SK-N-SH treated with all-trans-retinoic acid at 6 μM for 48 hours (cell line): Measurements from ENCODE around the gene RAB7B.

Experiments used
- ATAC-seq: fragments of 200-7000 bp; cut with Tn5 transposase; 3 replicates; pipeline ENCODE4 v1.9.1; 2020; ENCODE audit warnings: mild to moderate bottlenecking, moderate library complexity
- ARNTL ChIP-seq: fragments of 450-650 bp; formaldehyde crosslinking; IDR thresholded peaks from 2 replicates; pipeline ENCODE4 v1.5.0; 2020; ENCODE audit warnings: low read depth, mild to moderate bottlenecking, moderate library complexity, borderline replicate concordance
- BACH2 ChIP-seq: fragments of 250-450 bp; sonication (Bioruptor Pico); IDR thresholded peaks from 2 replicates; pipeline ENCODE4 v1.9.0; 2021; ENCODE audit warnings: mild to moderate bottlenecking, borderline replicate concordance
- CSDC2 ChIP-seq: fragments of 250-450 bp; sonication (Bioruptor Pico); IDR thresholded peaks from 2 replicates; pipeline ENCODE4 v1.5.0; 2020; ENCODE audit warnings: mild to moderate bottlenecking, moderate library complexity
- ESRRG ChIP-seq: fragments of 250-450 bp; sonication (Bioruptor Pico); IDR thresholded peaks from 2 replicates; pipeline ENCODE4 v1.6.1; 2021; ENCODE audit warnings: mild to moderate bottlenecking
- ISL1 ChIP-seq: fragments of 250-450 bp; sonication (Bioruptor Pico); IDR thresholded peaks from 2 replicates; pipeline ENCODE4 v2.1.2; 2022; ENCODE audit warnings: mild to moderate bottlenecking, moderate library complexity
- OSR1 ChIP-seq: fragments of 250-450 bp; sonication (Bioruptor Pico); IDR thresholded peaks from 2 replicates; pipeline ENCODE4 v1.8.0; 2022; ENCODE audit warnings: moderate library complexity, mild to moderate bottlenecking, inconsistent platforms
- PPARA ChIP-seq: fragments of 250-450 bp; sonication (Bioruptor Pico); IDR thresholded peaks from 2 replicates; pipeline ENCODE4 v1.5.0; 2020; ENCODE audit warnings: mild to moderate bottlenecking, borderline replicate concordance
- RARB ChIP-seq: fragments of 250-450 bp; sonication (Bioruptor Pico); IDR thresholded peaks from 2 replicates; pipeline ENCODE4 v1.8.0; 2021; ENCODE audit warnings: mild to moderate bottlenecking, moderate library complexity
- SNAI2 ChIP-seq: fragments of 250-450 bp; sonication (Bioruptor Pico); IDR thresholded peaks from 2 replicates; pipeline ENCODE4 v1.5.0; 2020; ENCODE audit warnings: mild to moderate bottlenecking, moderate library complexity
- TCF4 ChIP-seq: fragments of 250-450 bp; sonication (Bioruptor Pico); IDR thresholded peaks from 2 replicates; pipeline ENCODE4 v1.8.0; 2021; ENCODE audit warnings: mild to moderate bottlenecking, moderate library complexity, borderline replicate concordance
- TOX ChIP-seq: fragments of 250-450 bp; sonication (Bioruptor Pico); IDR thresholded peaks from 2 replicates; pipeline ENCODE4 v1.8.0; 2021; ENCODE audit warnings: mild to moderate bottlenecking, moderate library complexity, borderline replicate concordance
- ZC3H10 ChIP-seq: fragments of 250-450 bp; sonication (Bioruptor Pico); IDR thresholded peaks from 2 replicates; pipeline ENCODE4 v1.5.1; 2021; ENCODE audit warnings: mild to moderate bottlenecking, moderate library complexity
- ZFP3 ChIP-seq: fragments of 250-450 bp; sonication (Bioruptor Pico); IDR thresholded peaks from 2 replicates; pipeline ENCODE4 v1.5.0; 2020; ENCODE audit warnings: mild to moderate bottlenecking, moderate library complexity
- ZNF70 ChIP-seq: fragments of 450-650 bp; formaldehyde crosslinking; IDR thresholded peaks from 2 replicates; pipeline ENCODE4 v1.5.0; 2020; ENCODE audit warnings: mild to moderate bottlenecking, moderate library complexity
- ZNF8 ChIP-seq: fragments of 450-650 bp; formaldehyde crosslinking; IDR thresholded peaks from 2 replicates; pipeline ENCODE4 v1.5.0; 2020; ENCODE audit warnings: mild to moderate bottlenecking, moderate library complexity
- TF ChIP-seq, protein P1 (sequence below): fragments of 250-450 bp; sonication (Bioruptor Pico); IDR thresholded peaks from 2 replicates; pipeline ENCODE4 v1.5.0; 2020; ENCODE audit warnings: mild to moderate bottlenecking, moderate library complexity
- TF ChIP-seq, protein P2 (sequence below): fragments of 250-450 bp; sonication (Bioruptor Pico); IDR thresholded peaks from 2 replicates; pipeline ENCODE4 v1.5.1; 2021; ENCODE audit warnings: mild to moderate bottlenecking, moderate library complexity
- TF ChIP-seq, protein P3 (sequence below): fragments of 250-450 bp; sonication (Bioruptor Pico); IDR thresholded peaks from 2 replicates; pipeline ENCODE4 v1.5.1; 2020; ENCODE audit warnings: low read depth, mild to moderate bottlenecking, moderate library complexity
- TF ChIP-seq, protein P4 (sequence below): fragments of 250-450 bp; sonication (Bioruptor Pico); IDR thresholded peaks from 2 replicates; pipeline ENCODE4 v1.8.0; 2021; ENCODE audit warnings: low read depth, mild to moderate bottlenecking, moderate library complexity, borderline replicate concordance
- TF ChIP-seq, protein P5 (sequence below): fragments of 250-450 bp; sonication (Bioruptor Pico); IDR thresholded peaks from 2 replicates; pipeline ENCODE4 v1.8.0; 2020; ENCODE audit warnings: mild to moderate bottlenecking, moderate library complexity, borderline replicate concordance

RAB7B gene

DNA sequence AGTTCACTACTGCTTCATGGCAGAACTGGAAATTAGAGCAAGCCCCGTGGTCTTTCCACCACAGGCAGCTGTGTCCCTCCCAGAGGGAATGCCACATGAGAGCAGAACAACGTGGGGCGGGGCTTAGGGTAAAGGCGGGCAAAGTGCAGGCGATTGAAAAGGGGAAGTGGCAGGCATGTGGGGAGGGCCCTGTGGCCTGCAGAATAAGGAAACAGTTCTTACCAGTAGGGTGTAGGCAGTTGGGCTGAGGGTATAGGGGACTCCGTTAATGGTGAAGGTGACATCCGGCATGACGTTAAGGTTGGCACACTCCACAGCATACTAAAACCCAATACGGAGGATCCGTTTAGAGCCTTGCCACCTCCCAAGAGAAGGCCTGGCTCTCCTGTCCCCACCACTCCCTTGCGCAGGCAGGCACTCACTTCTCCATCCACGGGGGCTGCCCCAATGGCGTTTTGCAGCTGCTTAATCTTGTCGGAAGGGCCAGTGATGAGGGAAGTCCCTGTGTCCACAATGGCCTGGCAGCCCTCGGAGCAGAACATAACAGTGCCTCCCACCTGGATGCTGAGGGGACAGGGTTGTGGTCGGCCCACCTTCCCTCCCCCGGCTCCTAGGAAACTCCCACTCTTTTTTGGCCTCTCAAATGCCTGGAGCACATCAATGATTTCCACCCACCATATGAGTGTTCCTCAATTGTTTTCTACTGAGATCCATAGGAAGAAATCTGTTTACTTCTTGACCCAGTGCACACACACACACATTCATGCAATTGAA, 9.1 kb upstream of the RAB7B start (continued):
- no peak for TF ChIP-seq TOX (CRISPR knock-in tag)

DNA sequence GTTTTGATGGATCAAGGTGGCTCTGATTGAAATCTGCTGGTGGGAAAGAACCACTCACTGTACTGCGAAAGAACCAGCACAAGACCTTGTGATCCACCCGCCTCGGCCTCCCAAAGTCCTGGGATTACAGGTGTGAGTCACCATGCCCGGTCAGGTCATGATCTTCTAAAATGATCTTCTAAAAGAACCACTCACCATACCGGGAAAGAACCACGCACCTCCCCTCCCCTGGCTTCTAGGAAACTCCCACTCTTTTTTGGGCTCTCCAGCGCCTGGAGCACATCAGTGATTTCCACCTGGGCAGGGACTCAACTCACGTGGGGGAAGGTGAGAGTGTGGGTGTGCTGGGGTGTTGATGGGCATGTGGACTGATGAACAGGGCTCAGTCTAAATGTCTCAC, 7.9 kb upstream of the RAB7B start:
- ATAC-seq, result no peak
- TF ChIP-seq, protein P1, sequence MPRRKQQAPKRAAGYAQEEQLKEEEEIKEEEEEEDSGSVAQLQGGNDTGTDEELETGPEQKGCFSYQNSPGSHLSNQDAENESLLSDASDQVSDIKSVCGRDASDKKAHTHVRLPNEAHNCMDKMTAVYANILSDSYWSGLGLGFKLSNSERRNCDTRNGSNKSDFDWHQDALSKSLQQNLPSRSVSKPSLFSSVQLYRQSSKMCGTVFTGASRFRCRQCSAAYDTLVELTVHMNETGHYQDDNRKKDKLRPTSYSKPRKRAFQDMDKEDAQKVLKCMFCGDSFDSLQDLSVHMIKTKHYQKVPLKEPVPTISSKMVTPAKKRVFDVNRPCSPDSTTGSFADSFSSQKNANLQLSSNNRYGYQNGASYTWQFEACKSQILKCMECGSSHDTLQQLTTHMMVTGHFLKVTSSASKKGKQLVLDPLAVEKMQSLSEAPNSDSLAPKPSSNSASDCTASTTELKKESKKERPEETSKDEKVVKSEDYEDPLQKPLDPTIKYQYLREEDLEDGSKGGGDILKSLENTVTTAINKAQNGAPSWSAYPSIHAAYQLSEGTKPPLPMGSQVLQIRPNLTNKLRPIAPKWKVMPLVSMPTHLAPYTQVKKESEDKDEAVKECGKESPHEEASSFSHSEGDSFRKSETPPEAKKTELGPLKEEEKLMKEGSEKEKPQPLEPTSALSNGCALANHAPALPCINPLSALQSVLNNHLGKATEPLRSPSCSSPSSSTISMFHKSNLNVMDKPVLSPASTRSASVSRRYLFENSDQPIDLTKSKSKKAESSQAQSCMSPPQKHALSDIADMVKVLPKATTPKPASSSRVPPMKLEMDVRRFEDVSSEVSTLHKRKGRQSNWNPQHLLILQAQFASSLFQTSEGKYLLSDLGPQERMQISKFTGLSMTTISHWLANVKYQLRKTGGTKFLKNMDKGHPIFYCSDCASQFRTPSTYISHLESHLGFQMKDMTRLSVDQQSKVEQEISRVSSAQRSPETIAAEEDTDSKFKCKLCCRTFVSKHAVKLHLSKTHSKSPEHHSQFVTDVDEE (CRISPR knock-in tag), result no peak
- TF ChIP-seq OSR1 (CRISPR knock-in tag) (no peak), PPARA (CRISPR knock-in tag) (no peak), ISL1 (CRISPR knock-in tag) (no peak), RARB (no peak), ZNF70 (CRISPR knock-in tag) (no peak), ZFP3 (CRISPR knock-in tag) (no peak), CSDC2 (no peak), ARNTL (CRISPR knock-in tag) (no peak)
- TF ChIP-seq, protein P2, sequence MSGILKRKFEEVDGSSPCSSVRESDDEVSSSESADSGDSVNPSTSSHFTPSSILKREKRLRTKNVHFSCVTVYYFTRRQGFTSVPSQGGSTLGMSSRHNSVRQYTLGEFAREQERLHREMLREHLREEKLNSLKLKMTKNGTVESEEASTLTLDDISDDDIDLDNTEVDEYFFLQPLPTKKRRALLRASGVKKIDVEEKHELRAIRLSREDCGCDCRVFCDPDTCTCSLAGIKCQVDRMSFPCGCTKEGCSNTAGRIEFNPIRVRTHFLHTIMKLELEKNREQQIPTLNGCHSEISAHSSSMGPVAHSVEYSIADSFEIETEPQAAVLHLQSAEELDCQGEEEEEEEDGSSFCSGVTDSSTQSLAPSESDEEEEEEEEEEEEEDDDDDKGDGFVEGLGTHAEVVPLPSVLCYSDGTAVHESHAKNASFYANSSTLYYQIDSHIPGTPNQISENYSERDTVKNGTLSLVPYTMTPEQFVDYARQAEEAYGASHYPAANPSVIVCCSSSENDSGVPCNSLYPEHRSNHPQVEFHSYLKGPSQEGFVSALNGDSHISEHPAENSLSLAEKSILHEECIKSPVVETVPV (CRISPR knock-in tag), result no peak
- TF ChIP-seq, protein P3, sequence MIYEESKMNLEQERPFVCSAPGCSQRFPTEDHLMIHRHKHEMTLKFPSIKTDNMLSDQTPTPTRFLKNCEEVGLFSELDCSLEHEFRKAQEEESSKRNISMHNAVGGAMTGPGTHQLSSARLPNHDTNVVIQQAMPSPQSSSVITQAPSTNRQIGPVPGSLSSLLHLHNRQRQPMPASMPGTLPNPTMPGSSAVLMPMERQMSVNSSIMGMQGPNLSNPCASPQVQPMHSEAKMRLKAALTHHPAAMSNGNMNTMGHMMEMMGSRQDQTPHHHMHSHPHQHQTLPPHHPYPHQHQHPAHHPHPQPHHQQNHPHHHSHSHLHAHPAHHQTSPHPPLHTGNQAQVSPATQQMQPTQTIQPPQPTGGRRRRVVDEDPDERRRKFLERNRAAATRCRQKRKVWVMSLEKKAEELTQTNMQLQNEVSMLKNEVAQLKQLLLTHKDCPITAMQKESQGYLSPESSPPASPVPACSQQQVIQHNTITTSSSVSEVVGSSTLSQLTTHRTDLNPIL, result no peak
- TF ChIP-seq, all 23 proteins: peak for 0

DNA sequence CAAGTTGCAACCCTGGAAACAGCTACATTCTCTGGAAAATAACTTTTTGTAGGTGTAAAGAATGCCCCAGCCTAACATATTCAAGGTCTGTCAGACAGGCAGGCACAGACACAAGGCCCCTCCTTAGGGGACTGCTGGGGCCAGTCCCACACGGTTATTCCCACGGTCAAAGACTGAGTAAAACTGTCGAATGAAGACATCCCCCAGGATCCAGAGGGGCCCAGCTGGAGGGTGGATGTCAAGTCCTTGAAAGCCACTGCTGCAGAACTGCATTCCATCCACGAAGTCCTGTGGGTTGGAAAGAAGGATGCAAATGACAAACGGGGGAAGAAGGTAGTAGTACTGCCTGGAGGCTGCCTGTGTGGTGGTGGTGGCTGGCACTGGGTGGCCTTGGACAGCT, 6.9 kb upstream of the RAB7B start:
- TF ChIP-seq ZNF8 (no peak), TCF4 (no peak), SNAI2 (CRISPR knock-in tag) (no peak), ZNF70 (CRISPR knock-in tag) (no peak), OSR1 (CRISPR knock-in tag) (no peak), RARB (no peak), TOX (CRISPR knock-in tag) (no peak)
- TF ChIP-seq, protein P2 (CRISPR knock-in tag), result no peak
- TF ChIP-seq, protein P1 (CRISPR knock-in tag), result no peak
- no peak for ATAC-seq

DNA sequence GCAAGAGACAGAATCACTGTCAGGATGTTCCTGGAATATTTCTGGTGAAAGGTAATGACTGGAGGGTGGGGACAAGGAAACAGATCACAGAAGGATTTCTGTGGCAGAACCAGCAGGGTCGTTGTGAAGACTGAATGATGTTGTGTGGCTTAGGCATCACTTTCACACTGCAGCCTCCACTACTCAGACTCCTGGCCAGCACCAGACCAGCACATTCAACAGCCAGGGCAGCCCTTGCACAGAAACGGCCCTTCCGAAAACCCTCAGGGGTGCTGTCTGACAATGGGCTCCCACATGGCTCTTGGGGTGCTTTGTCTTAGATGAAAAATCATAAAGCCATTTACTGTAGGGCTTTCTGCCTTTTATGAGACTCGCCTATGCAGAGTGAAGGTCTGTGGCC, 3.8 kb upstream of the RAB7B start:
- ATAC-seq, result no peak
- no peak for TF ChIP-seq TOX (CRISPR knock-in tag)
- TF ChIP-seq ARNTL (CRISPR knock-in tag), result no peak
- no peak for TF ChIP-seq ESRRG (CRISPR knock-in tag)
- TF ChIP-seq ZC3H10, result no peak
- TF ChIP-seq, protein P4, sequence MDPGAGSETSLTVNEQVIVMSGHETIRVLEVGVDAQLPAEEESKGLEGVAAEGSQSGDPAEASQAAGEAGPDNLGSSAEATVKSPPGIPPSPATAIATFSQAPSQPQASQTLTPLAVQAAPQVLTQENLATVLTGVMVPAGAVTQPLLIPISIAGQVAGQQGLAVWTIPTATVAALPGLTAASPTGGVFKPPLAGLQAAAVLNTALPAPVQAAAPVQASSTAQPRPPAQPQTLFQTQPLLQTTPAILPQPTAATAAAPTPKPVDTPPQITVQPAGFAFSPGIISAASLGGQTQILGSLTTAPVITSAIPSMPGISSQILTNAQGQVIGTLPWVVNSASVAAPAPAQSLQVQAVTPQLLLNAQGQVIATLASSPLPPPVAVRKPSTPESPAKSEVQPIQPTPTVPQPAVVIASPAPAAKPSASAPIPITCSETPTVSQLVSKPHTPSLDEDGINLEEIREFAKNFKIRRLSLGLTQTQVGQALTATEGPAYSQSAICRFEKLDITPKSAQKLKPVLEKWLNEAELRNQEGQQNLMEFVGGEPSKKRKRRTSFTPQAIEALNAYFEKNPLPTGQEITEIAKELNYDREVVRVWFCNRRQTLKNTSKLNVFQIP (CRISPR knock-in tag), result no peak
- TF ChIP-seq, protein P5, sequence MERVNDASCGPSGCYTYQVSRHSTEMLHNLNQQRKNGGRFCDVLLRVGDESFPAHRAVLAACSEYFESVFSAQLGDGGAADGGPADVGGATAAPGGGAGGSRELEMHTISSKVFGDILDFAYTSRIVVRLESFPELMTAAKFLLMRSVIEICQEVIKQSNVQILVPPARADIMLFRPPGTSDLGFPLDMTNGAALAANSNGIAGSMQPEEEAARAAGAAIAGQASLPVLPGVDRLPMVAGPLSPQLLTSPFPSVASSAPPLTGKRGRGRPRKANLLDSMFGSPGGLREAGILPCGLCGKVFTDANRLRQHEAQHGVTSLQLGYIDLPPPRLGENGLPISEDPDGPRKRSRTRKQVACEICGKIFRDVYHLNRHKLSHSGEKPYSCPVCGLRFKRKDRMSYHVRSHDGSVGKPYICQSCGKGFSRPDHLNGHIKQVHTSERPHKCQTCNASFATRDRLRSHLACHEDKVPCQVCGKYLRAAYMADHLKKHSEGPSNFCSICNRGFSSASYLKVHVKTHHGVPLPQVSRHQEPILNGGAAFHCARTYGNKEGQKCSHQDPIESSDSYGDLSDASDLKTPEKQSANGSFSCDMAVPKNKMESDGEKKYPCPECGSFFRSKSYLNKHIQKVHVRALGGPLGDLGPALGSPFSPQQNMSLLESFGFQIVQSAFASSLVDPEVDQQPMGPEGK (CRISPR knock-in tag), result no peak
- TF ChIP-seq BACH2 (CRISPR knock-in tag), result no peak
- TF ChIP-seq, protein P3, result no peak
- no peak for TF ChIP-seq CSDC2
- no peak for TF ChIP-seq ZNF8
